MM.1S (cell line): ENCODE results near the gene C1QTNF3.

Source experiments
- DNase-seq: peaks from one replicate; pipeline ENCODE4 v3.0.0-alpha.2; 2015
- H2AFZ ChIP-seq: fragments of 300-600 bp; sonication (generic); 2 replicates; pipeline ENCODE4 v1.6.0; 2016; ENCODE audit warnings: antibody characterized with exemption, low read length
- H3F3A ChIP-seq: fragments of 300-600 bp; sonication (generic); 2 replicates; pipeline ENCODE4 v1.6.1; 2016; ENCODE audit warnings: mild to moderate bottlenecking, antibody characterized with exemption, low read length, moderate library complexity, mixed read lengths; ENCODE audit not compliant: insufficient read depth
- H3K27ac ChIP-seq: fragments of 300-600 bp; sonication (generic); 2 replicates; pipeline ENCODE4 v1.5.1; 2016; ENCODE audit warnings: mild to moderate bottlenecking, low read length
- H3K27me3 ChIP-seq: fragments of 300-600 bp; sonication (generic); replicated peaks from 2 replicates; pipeline ENCODE4 v1.6.0; 2016; ENCODE audit warnings: low read length; ENCODE audit not compliant: insufficient read depth
- H3K36me3 ChIP-seq: fragments of 300-600 bp; sonication (generic); replicated peaks from 2 replicates; pipeline ENCODE4 v1.6.1; 2016; ENCODE audit warnings: mild to moderate bottlenecking, low read length, mixed read lengths; ENCODE audit not compliant: insufficient read depth
- H3K4me1 ChIP-seq: fragments of 300-600 bp; sonication (generic); 2 replicates; pipeline ENCODE4 v1.6.1; 2016; ENCODE audit warnings: low read length, mixed read lengths
- H3K4me2 ChIP-seq: fragments of 300-600 bp; sonication (generic); 2 replicates; pipeline ENCODE4 v1.6.0; 2016; ENCODE audit warnings: low read depth, low read length
- H3K4me3 ChIP-seq: fragments of 300-600 bp; sonication (generic); 2 replicates; pipeline ENCODE4 v1.5.1; 2016; ENCODE audit warnings: low read length, mixed read lengths
- H3K79me2 ChIP-seq: fragments of 300-600 bp; sonication (generic); 2 replicates; pipeline ENCODE4 v1.6.1; 2016; ENCODE audit warnings: mixed run types, low read length, mixed read lengths
- H3K9ac ChIP-seq: fragments of 300-600 bp; sonication (generic); 2 replicates; pipeline ENCODE4 v1.6.1; 2016; ENCODE audit warnings: low read length, mixed read lengths
- H3K9me2 ChIP-seq: fragments of 300-600 bp; sonication (generic); replicated peaks from 2 replicates; pipeline ENCODE4 v1.6.1; 2016; ENCODE audit warnings: mild to moderate bottlenecking, low read length, mixed read lengths; ENCODE audit not compliant: insufficient read depth
- H3K9me3 ChIP-seq: fragments of 300-600 bp; sonication (generic); replicated peaks from 2 replicates; pipeline ENCODE4 v1.6.1; 2016; ENCODE audit warnings: mild to moderate bottlenecking, low read length, mixed read lengths; ENCODE audit not compliant: insufficient read depth
- H4K20me1 ChIP-seq: fragments of 300-600 bp; sonication (generic); 2 replicates; pipeline ENCODE4 v1.6.1; 2016; ENCODE audit warnings: mild to moderate bottlenecking, low read length, moderate library complexity, mixed read lengths; ENCODE audit not compliant: insufficient read depth
- CTCF ChIP-seq: fragments of 300-600 bp; sonication (generic); IDR thresholded peaks from 2 replicates; pipeline ENCODE4 v1.5.1; 2016; ENCODE audit warnings: antibody characterized with exemption, low read length, mixed read lengths
- EZH2 ChIP-seq: fragments of 300-600 bp; sonication (generic); optimal IDR thresholded peaks from 2 replicates; pipeline ENCODE3; 2017; ENCODE audit warnings: low read depth, mild to moderate bottlenecking, antibody characterized with exemption, low read length, mixed read lengths
- EZH2phosphoT487 ChIP-seq: fragments of 300-600 bp; sonication (generic); IDR thresholded peaks from 2 replicates; pipeline ENCODE4 v1.6.1; 2018; ENCODE audit warnings: antibody characterized with exemption, low read length

The C1QTNF3 gene

GRCh38 chr5:34005681-34006080 is 37.3 kb downstream of the C1QTNF3 start:
- H3K9ac ChIP-seq = no peak overlapping the region
- H3K27me3 ChIP-seq = no peaks in the 10 kb centered on the region
- no peak overlapping the region for H3K4me2 ChIP-seq

DNA sequence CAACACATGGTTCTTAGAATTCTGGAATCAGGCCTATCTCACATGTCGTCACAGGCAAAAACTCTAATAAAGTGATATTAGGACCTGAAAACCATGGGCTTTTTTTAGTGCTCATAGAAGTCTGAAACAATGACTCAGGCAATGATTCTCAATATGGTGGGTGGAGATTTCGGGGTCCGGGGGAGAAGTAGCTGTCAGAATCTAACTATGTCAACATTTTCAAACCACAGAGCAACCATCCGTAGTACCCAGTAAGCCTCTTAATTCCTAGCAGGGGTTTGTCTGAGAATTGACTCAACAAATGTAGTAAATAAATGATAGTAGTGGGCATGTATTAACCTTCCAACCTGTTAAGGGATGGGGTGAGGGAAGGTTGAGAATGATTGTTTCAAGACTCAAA is 37.8 kb downstream of the C1QTNF3 start:
- H3K79me2 ChIP-seq = no peaks in the 10 kb centered on the region
- H3F3A ChIP-seq = peaks cover 22% of the 10 kb centered on the region
- H4K20me1 ChIP-seq = no peaks in the 10 kb centered on the region
- TF ChIP-seq EZH2 (no peak), CTCF (no peak), EZH2phosphoT487 (no peak)
- no peak overlapping the region for H3K4me2 ChIP-seq
- H3K9me3 ChIP-seq = no peaks in the 10 kb centered on the region
- DNase-seq = no peak
- H3K27ac ChIP-seq = no peak overlapping the region
- no peaks in the 10 kb centered on the region for H3K36me3 ChIP-seq
- no peaks in the 10 kb centered on the region for H3K27me3 ChIP-seq
- no peaks in the 10 kb centered on the region for H3K9me2 ChIP-seq
- H3K9ac ChIP-seq = no peak overlapping the region
- no peak overlapping the region for H2AFZ ChIP-seq
- H3K4me1 ChIP-seq = peaks cover 8% of the 10 kb centered on the region
- H3K4me3 ChIP-seq = no peak overlapping the region

More at GRCh38 chr5:34005681-34006080, 37.3 kb downstream of the C1QTNF3 start:
- Histone ChIP-seq H3K27ac (no peak overlapping the region), H2AFZ (no peak overlapping the region), H3K9me3 (no peaks in the 10 kb centered on the region), H3K9me2 (no peaks in the 10 kb centered on the region), H4K20me1 (no peaks in the 10 kb centered on the region), H3K36me3 (no peaks in the 10 kb centered on the region), H3K4me3 (no peak overlapping the region), H3K79me2 (no peaks in the 10 kb centered on the region), H3K4me1 (peaks cover 8% of the 10 kb centered on the region), H3F3A (peaks cover 22% of the 10 kb centered on the region)
- DNase-seq = no peak
- TF ChIP-seq CTCF (no peak), EZH2phosphoT487 (no peak), EZH2 (no peak)

GRCh38 chr5:34003941-34004340 is 39.1 kb downstream of the C1QTNF3 start:
- Histone ChIP-seq H3K27ac (no peak overlapping the region), H3K36me3 (no peaks in the 10 kb centered on the region), H3K4me1 (peaks cover under 1% of the 10 kb centered on the region; the same call in 1 of the 2 replicates), H3K4me3 (no peak overlapping the region), H3K27me3 (no peaks in the 10 kb centered on the region), H3K79me2 (no peaks in the 10 kb centered on the region), H3K9me3 (no peaks in the 10 kb centered on the region), H3K4me2 (no peak overlapping the region), H3K9ac (no peak overlapping the region), H3K9me2 (no peaks in the 10 kb centered on the region), H3F3A (peaks cover 22% of the 10 kb centered on the region), H4K20me1 (no peaks in the 10 kb centered on the region), H2AFZ (no peak overlapping the region)
- no peak for DNase-seq
- TF ChIP-seq CTCF (no peak), EZH2phosphoT487 (no peak), EZH2 (no peak)
